GM18507 (cell line): Measurements from ENCODE around the gene CRYBB3.
"Not testable (repeated sequence)": the region's sequence is repeated elsewhere in the genome, so short reads cannot be mapped to it uniquely, and the experiment has no call there.

Experiments used
- DNase-seq: peaks from one replicate; pipeline ENCODE4 v3.0.0; 2011; ENCODE audit warnings: low read depth; ENCODE audit not compliant: insufficient read length; ENCODE audit errors: extremely low spot score
- FAIRE-seq: peaks from 2 replicates; lab custom pipeline; 2011; peaks lifted over from hg19 to GRCh38; lab: Jason Lieb, UNC

The CRYBB3 gene

GRCh38 chr22:25174156-25174887 is 25.3 kb upstream of the CRYBB3 start:
- DNase-seq: no peak
- FAIRE-seq: no peak

DNA sequence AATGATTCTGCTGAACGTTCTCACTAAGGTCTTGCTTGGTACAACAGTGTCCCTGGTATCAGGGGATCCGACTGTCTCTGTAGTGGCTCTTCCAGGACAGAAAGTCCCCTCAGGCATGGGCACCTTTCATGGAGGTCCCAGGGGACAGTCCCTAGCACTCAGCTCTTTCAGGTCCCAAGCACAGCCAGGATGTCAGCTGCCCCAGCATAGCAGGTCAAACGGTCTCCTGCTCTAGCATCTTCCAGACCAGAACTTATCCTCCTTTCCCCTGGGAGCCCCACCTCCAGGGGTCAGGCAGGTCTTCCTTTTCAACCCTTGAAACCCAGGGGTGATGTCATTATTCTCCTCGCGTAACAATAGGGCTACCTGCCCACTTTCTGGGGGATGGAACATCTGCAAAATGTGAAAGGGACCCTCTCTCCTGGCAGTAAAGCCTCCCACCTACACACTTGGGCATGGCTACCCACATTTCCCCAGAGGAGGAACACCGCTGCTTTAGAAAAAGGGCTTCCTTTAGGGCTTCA is 24.7 kb upstream of the CRYBB3 start:
- FAIRE-seq (no peak), DNase-seq (no peak)

DNA sequence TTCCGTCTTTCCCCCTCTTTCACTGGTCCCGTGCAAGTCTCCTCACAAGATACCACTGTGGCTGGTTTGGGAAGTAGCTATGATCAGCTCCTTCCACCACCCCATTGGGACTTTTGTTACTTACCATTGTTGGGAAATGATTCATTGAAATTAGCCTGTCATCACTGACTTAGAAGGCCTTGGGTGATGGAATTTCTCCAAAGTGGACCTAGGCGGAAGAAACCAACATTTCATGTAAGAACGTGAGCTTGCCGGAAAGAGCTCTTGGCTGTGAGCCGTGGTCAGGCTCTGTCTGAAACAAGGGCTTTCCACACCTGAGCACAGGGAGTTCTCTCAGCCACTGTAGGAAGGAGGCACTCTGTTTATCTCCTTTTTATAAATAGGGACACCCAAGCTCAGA is 23.5 kb upstream of the CRYBB3 start:
- no peak for FAIRE-seq
- no peak for DNase-seq

DNA sequence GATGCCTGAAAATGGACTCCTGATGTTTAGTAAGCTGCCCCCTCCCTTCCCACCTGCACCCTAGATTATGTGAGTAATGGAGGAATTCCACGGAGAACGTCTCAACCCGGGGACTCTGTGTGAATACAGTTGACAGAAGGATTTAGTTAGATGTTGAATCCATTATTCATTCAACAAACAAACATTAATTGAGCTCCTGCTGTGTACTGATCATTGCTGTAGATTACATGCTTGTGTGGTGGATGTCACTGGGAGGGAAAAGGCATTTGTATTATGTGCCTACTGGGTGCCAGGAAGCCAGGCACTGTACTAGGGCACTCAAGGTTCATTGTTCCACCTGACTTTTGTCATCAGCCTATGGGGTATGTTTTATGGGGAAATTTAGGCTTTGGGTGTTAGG is 22.9 kb upstream of the CRYBB3 start:
- DNase-seq: no peak
- FAIRE-seq: no peak

- DNase-seq: no peak
- no peak for FAIRE-seq
Observed at GRCh38 chr22:25177226-25177625, 22.4 kb upstream of the CRYBB3 start.

DNA sequence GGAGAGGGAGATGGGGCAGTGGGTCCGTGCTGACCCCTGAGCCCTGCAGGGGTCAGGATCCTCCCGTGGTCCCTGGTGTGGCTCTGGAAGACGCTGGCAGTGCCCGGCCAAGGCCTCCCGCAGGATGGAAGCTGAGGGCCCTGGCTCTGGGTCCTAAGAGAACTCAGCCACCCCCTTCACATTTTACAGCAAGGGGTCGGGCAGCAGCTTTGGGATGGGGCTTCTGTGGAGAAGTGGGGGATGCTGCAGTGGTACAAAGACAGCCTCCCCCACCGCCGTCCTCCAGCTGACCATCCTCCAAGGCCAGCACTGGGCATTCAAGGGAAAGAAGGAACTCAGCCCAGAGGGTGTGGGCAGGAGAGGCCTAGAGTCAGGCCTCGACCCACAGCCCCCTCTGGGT is 21.8 kb upstream of the CRYBB3 start:
- DNase-seq (no peak), FAIRE-seq (no peak)

DNA sequence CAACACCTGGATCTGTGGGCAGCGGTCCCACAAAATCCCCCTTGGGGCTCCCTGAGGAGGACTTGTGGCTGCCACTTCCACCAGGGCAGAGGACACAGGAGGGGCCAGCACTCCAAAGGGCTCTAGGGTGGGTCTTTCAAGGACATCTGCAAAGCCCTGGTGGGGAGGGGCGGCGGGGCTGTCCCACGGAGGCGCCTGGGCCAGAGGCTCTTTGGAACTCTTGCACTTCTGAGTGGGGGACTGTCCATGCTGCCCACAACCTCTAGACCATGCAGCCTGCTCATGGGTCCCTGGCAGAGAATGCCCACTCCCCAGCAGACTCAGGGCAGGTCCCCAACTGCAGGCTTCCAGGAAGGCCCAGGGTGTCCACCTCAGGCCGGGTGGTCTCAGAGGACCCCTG is 21.3 kb upstream of the CRYBB3 start:
- not testable (repeated sequence) for DNase-seq, FAIRE-seq

DNA sequence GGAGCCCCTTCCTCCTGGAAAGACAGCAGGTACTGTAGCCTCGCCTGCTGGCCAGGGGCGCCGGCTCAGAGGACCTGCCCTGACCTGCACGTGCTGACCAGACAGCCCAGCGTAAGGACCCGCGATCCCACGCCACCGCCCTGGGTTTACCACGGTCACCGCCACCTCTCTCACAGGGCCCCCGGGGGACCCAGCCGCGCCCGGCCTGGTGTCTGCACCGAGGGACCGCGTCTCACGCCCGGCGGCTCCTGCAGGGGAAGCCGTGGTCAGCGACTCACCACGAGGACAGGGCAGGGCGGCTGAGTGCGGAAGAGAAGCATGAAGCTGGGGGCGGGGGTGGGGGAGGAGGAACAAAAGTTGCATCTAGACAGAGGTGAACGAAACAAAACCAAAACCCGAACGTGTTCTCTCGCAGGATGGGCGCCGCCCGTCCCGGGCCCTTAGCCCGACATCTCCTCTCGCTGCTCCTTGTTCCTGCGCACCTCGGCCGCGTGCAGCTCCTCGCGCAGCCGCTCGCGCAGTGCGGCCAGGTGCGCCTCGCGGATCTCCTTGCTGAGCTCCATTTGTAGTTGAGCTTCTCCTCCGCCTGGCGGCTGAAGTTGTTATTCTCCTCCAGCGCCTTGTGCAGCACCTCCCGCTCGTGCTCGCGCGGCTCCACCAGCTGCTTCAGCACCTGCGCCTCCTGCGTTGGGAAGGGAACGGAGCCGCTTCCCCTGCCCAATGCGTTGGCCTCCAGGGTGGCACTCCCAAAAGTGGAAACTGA is 20.6 kb upstream of the CRYBB3 start:
- FAIRE-seq: peak; percentile 72
- DNase-seq: not testable (repeated sequence)

- DNase-seq (no peak), FAIRE-seq (no peak)
Observed at GRCh38 chr22:25182131-25183110, 17.2 kb upstream of the CRYBB3 start.

DNA sequence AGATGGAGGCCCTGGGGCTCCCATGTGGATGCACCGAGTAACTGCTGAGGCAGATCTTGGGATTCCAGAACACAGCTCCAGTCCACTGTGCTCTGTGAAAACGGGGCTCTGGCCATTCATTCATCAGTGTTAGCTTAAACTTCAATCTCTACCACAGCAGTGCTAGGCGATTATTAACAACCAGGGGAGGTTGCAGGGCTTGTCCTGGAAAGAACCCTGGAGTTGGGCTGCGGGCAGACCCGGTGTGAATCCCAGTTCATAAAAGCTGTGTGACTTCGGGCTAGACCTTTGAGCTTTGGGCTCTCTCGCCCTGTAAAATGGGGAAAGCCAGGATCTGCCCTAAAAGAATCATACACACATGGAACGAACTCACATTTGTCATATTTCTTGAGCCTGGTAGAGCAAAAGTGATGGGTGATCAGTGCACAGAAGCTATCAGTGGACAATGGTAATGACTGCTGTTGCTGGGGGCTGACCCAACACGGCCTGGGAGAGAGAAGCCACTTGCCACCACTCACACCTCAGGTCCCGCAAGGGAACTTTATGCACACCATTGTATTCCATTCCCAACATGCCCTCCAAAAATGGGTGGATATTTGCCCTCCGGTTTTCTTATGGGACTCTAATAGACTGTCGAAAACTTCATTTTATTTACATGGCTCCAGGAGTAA is 15.6 kb upstream of the CRYBB3 start:
- FAIRE-seq: no peak
- DNase-seq: no peak

- no peak for DNase-seq
- FAIRE-seq: no peak
Observed at GRCh38 chr22:25186140-25186539, 13.5 kb upstream of the CRYBB3 start.

DNA sequence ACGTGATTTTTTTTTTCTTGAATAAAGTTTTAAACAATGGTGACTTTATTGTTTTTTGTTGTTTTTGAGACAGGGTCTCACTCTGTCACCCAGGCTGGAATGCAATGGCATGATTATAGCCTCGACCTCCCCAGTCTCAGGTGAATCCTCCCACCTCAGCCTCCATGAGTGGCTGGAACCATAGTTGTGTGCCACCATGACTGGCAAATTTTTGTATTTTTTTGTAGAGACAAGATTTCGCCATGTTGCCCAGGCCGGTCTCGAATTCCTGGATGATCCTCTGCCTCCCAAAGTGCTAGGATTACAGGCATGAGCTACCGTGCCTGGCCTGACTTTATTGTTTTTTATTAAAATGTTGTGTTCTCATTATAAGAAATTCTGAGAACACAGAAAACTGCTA is 12.2 kb upstream of the CRYBB3 start:
- FAIRE-seq (no peak), DNase-seq (no peak)

- FAIRE-seq (no peak), DNase-seq (no peak)
Observed at GRCh38 chr22:25192406-25192805, 7.3 kb upstream of the CRYBB3 start.

- FAIRE-seq (no peak), DNase-seq (no peak)
Observed at GRCh38 chr22:25193130-25193529, 6.5 kb upstream of the CRYBB3 start.

- FAIRE-seq (no peak), DNase-seq (no peak)
Observed at GRCh38 chr22:25193548-25193947, 6.1 kb upstream of the CRYBB3 start.

- FAIRE-seq: no peak
- no peak for DNase-seq
Observed at GRCh38 chr22:25196326-25196725, 3.3 kb upstream of the CRYBB3 start.

DNA sequence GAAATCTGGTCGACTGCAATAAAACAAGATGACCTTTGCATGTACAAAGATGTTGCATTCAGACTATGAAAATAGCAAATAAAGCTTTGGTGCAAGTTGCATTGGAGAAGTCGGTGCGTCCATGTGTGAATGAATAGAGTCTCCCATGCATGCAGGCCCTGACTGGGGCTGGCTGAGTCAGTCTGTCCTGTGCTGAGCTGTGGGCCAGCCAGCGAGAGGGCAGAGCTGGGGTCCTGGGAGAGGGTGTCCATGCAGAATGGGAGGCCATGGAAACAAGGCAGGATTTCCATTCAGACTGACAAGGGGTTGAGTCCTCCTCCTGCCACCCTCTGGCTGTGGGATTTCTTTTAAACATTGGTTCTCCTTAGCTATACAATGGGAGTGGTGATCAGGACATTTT is 2.3 kb upstream of the CRYBB3 start:
- FAIRE-seq (no peak), DNase-seq (no peak)

DNA sequence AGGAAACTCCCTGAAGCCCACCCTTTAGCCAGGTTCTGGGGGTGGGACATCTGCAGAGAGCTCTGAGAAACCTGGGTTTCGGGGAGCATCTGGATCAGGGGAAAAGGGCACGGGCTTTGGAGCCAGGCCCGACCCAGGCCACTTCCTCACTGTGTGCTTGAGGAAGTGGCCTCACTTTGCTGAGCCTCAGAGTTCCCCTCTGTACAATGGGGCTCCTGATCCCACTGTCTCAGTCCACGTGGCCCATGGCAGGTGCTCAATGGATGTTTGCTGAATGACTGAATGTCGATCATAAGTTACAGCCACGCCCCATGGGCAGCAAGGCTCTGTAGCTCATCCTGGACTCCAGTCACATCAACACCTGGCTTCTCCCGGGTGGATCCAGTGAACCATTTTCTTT is 1.3 kb downstream of the CRYBB3 start:
- DNase-seq (no peak), FAIRE-seq (no peak)

GRCh38 chr22:25201557-25202273 is 2.1 kb downstream of the CRYBB3 start:
- DNase-seq: no peak
- FAIRE-seq: no peak
